Neuronal stem cell (in vitro differentiated cells): ENCODE data around the gene ZNF821.

Experiments used
- DNase-seq: peaks from one replicate; pipeline ENCODE4 v3.0.0-alpha.2; 2013; ENCODE audit warnings: low spot score
- H2AFZ ChIP-seq: one replicate; pipeline ENCODE4 v1.6.1; 2013; ENCODE audit warnings: mild to moderate bottlenecking, low read length, inconsistent platforms
- H2AK5ac ChIP-seq: 2 replicates; pipeline ENCODE4 v1.6.1; 2013; ENCODE audit warnings: low read depth, mild to moderate bottlenecking, inconsistent platforms, low read length, moderate library complexity, mixed read lengths
- H2BK120ac ChIP-seq: 2 replicates; pipeline ENCODE4 v1.6.1; 2013; ENCODE audit warnings: low read depth, mild to moderate bottlenecking, inconsistent platforms, low read length, moderate library complexity, mixed read lengths
- H2BK12ac ChIP-seq: one replicate; pipeline ENCODE4 v1.6.1; 2013; ENCODE audit warnings: low read length, inconsistent platforms
- H2BK15ac ChIP-seq: 2 replicates; pipeline ENCODE4 v1.6.1; 2013; ENCODE audit warnings: mild to moderate bottlenecking, low read length, inconsistent platforms, mixed read lengths
- H2BK5ac ChIP-seq: one replicate; pipeline ENCODE4 v1.6.1; 2013; ENCODE audit warnings: inconsistent platforms, mild to moderate bottlenecking, low read length, moderate library complexity
- H3K14ac ChIP-seq: one replicate; pipeline ENCODE4 v1.6.1; 2013; ENCODE audit warnings: low read length, inconsistent platforms
- H3K18ac ChIP-seq: 2 replicates; pipeline ENCODE4 v1.6.1; 2013; ENCODE audit warnings: low read length, inconsistent platforms
- H3K23ac ChIP-seq: 2 replicates; pipeline ENCODE4 v1.6.1; 2013; ENCODE audit warnings: low read depth, mild to moderate bottlenecking, mixed read lengths, low read length, inconsistent platforms; ENCODE audit not compliant: poor library complexity
- H3K27ac ChIP-seq: replicated peaks from 3 replicates; pipeline ENCODE4 v1.5.1; 2013; ENCODE audit warnings: low read length, inconsistent platforms
- H3K27me3 ChIP-seq, 3 experiments: 2 replicates each; pipeline ENCODE4 v1.6.1; 2013; ENCODE audit warnings: low read length in 3 of 3, mild to moderate bottlenecking in 2 of 3, inconsistent platforms in 1 of 3, low read depth in 1 of 3, mixed read lengths in 1 of 3, moderate library complexity in 1 of 3; ENCODE audit not compliant: control insufficient read depth in 3 of 3, insufficient read depth in 3 of 3
- H3K36me3 ChIP-seq, 2 donors: replicated peaks in 1 of 2; 2 replicates each; pipeline ENCODE4 v1.6.1; 2013; ENCODE audit warnings: low read length in 2 of 2; ENCODE audit not compliant: control insufficient read depth in 2 of 2, insufficient read depth in 2 of 2
- H3K4ac ChIP-seq: 2 replicates; pipeline ENCODE4 v1.6.1; 2013; ENCODE audit warnings: inconsistent platforms, mild to moderate bottlenecking, low read length, moderate library complexity
- H3K4me1 ChIP-seq, 2 donors: 1 replicate in 1 of 2; 2 replicates in 1 of 2; pipeline ENCODE4 v1.6.1; 2013; ENCODE audit warnings: low read length in 2 of 2, low read depth in 1 of 2; ENCODE audit not compliant: control insufficient read depth in 2 of 2, insufficient read depth in 1 of 2
- H3K4me2 ChIP-seq: one replicate; pipeline ENCODE4 v1.6.1; 2013; ENCODE audit warnings: mild to moderate bottlenecking, low read length, inconsistent platforms; ENCODE audit not compliant: insufficient read depth, poor library complexity, severe bottlenecking
- H3K4me3 ChIP-seq, 2 donors: 2 replicates each; pipeline ENCODE4 v1.5.1; 2013; ENCODE audit warnings: low read length in 2 of 2, mild to moderate bottlenecking in 2 of 2, inconsistent platforms in 1 of 2, moderate library complexity in 1 of 2
- H3K79me1 ChIP-seq: one replicate; pipeline ENCODE4 v1.6.1; 2013; ENCODE audit warnings: low read depth, mild to moderate bottlenecking, inconsistent platforms, low read length, moderate library complexity
- H3K9ac ChIP-seq: one replicate; pipeline ENCODE4 v1.6.1; 2013; ENCODE audit warnings: mild to moderate bottlenecking, low read depth, low read length, inconsistent platforms; ENCODE audit not compliant: poor library complexity
- H3K9me3 ChIP-seq, 2 donors: replicated peaks in 1 of 2; 2 replicates each; pipeline versions ENCODE3 to v1.6.1; 2013; ENCODE audit warnings: low read length in 2 of 2, mild to moderate bottlenecking in 2 of 2, inconsistent platforms in 1 of 2, low read depth in 1 of 2, mixed read lengths in 1 of 2, moderate library complexity in 1 of 2; ENCODE audit not compliant: control insufficient read depth in 2 of 2, insufficient read depth in 1 of 2
- H4K8ac ChIP-seq: one replicate; pipeline ENCODE4 v1.6.1; 2013; ENCODE audit warnings: low read depth, mild to moderate bottlenecking, inconsistent platforms, low read length, moderate library complexity
- H4K91ac ChIP-seq: one replicate; pipeline ENCODE4 v1.6.1; 2013; ENCODE audit warnings: low read length, low read depth, mild to moderate bottlenecking, inconsistent platforms; ENCODE audit not compliant: poor library complexity
- WGBS, 2 donors: extraction: QIAGEN DNeasy Blood & Tissue Kit; methylation state at CpG; one replicate each; pipeline ENCODE4 v1.1.7; 2013; ENCODE audit warnings: missing lambda C conversion rate in 2 of 2, mixed read lengths in 1 of 2; ENCODE audit not compliant: insufficient read length in 2 of 2, insufficient replicate concordance in 1 of 2; ENCODE audit errors: extremely low coverage in 2 of 2; 5-methylcytosine and 5-hydroxymethylcytosine counted together

The ZNF821 gene

GRCh38 chr16:71882505-71883167, 1.3 kb downstream of the ZNF821 start:
- Histone ChIP-seq H3K27me3 (no peaks in the 10 kb centered on the region), H2BK12ac (no peak overlapping the region), H3K36me3 (peaks cover 11 to 41% of the 10 kb centered on the region in 2 donors), H4K8ac (no peak overlapping the region), H2BK120ac (no peak overlapping the region), H2BK15ac (no peak overlapping the region), H3K14ac (no peak overlapping the region), H3K4me2 (peak overlapping the region; percentile 45), H3K4me1 (peaks cover 4 to 5% of the 10 kb centered on the region in 2 donors), H2AK5ac (no peak overlapping the region), H3K23ac (no peak overlapping the region), H2AFZ (no peak overlapping the region), H3K18ac (no peak overlapping the region), H3K9ac (no peak overlapping the region), H2BK5ac (no peak overlapping the region), H3K27ac (no peak overlapping the region), H3K4ac (no peak overlapping the region), H3K9me3 (no peaks in the 10 kb centered on the region), H3K79me1 (peaks cover 2% of the 10 kb centered on the region), H4K91ac (no peak overlapping the region), H3K4me3 (peak overlapping the region; percentile 94 to 99)
- DNase-seq: peak; percentile 82
- no CpG with 5 or more reads among the region's 9 CpGs for WGBS, 2 donors

- H3K4me1 ChIP-seq: peaks cover 4 to 5% of the 10 kb centered on the region in 2 donors
- H2BK5ac ChIP-seq: no peak overlapping the region
- H3K14ac ChIP-seq: no peak overlapping the region
- no peak overlapping the region for H2BK120ac ChIP-seq
- no CpG with 5 or more reads among the region's 4 CpGs for WGBS, 2 donors
- no peak overlapping the region for H3K18ac ChIP-seq
- H3K36me3 ChIP-seq: peaks cover 17 to 61% of the 10 kb centered on the region in 2 donors
- DNase-seq: no peak
- H3K23ac ChIP-seq: no peak overlapping the region
- H3K9me3 ChIP-seq: no peaks in the 10 kb centered on the region
- H3K4ac ChIP-seq: no peak overlapping the region
- H3K4me2 ChIP-seq: no peak overlapping the region
- no peak overlapping the region for H3K9ac ChIP-seq
- no peak overlapping the region for H3K4me3 ChIP-seq
- H4K8ac ChIP-seq: no peak overlapping the region
- H2AFZ ChIP-seq: no peak overlapping the region
- H2BK15ac ChIP-seq: no peak overlapping the region
- no peak overlapping the region for H2BK12ac ChIP-seq
- no peak overlapping the region for H4K91ac ChIP-seq
- H3K27me3 ChIP-seq: no peaks in the 10 kb centered on the region
- no peak overlapping the region for H2AK5ac ChIP-seq
- H3K27ac ChIP-seq: no peak overlapping the region
- H3K79me1 ChIP-seq: peaks cover 2% of the 10 kb centered on the region
These were observed 3.8 kb downstream of the ZNF821 start for GRCh38 chr16:71880176-71880575.

GRCh38 chr16:71878911-71879310, 5.1 kb downstream of the ZNF821 start:
- peaks cover 2% of the 10 kb centered on the region for H3K79me1 ChIP-seq
- H3K23ac ChIP-seq: no peak overlapping the region
- H2BK120ac ChIP-seq: no peak overlapping the region
- H2BK12ac ChIP-seq: no peak overlapping the region
- H3K9ac ChIP-seq: no peak overlapping the region
- no peak overlapping the region for H3K4me2 ChIP-seq
- no peak overlapping the region for H2AFZ ChIP-seq
- no peak overlapping the region for H3K4me3 ChIP-seq
- no peak overlapping the region for H3K14ac ChIP-seq
- H4K91ac ChIP-seq: no peak overlapping the region
- H3K4me1 ChIP-seq: peaks cover 4 to 5% of the 10 kb centered on the region in 2 donors
- no peaks in the 10 kb centered on the region for H3K27me3 ChIP-seq
- H2BK15ac ChIP-seq: no peak overlapping the region
- H3K27ac ChIP-seq: no peak overlapping the region
- no peak overlapping the region for H2BK5ac ChIP-seq
- H3K18ac ChIP-seq: no peak overlapping the region
- WGBS, 2 donors: no CpG with 5 or more reads among the region's 4 CpGs
- H3K4ac ChIP-seq: no peak overlapping the region
- H2AK5ac ChIP-seq: no peak overlapping the region
- DNase-seq: no peak
- peaks cover 19 to 74% of the 10 kb centered on the region in 2 donors for H3K36me3 ChIP-seq
- no peaks in the 10 kb centered on the region for H3K9me3 ChIP-seq
- no peak overlapping the region for H4K8ac ChIP-seq

DNA sequence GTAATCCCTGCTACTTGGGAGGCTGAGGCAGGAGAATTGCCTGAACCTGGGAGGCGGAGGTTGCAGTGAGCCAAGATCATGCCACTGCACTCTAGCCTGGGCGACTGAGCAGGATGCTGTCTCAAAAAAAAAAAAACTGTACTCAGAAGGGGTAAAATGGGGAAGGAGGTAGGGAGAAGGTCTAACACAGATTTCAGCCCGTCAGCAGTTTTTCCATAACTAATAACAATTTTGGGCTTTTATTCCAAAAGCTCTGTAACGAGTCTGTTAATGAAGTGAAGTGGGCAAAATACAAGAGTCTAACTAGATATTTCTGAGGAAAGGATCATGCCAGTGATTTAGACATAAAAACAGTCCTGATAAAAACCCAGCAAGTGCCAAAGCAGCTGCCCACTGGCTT, 10.8 kb downstream of the ZNF821 start:
- no peak overlapping the region for H2BK12ac ChIP-seq
- H3K27me3 ChIP-seq: no peaks in the 10 kb centered on the region
- no peak for DNase-seq

More for the DNA sequence above, 10.8 kb downstream of the ZNF821 start:
- H2AFZ ChIP-seq: no peak overlapping the region
- no peak overlapping the region for H3K23ac ChIP-seq
- H3K4ac ChIP-seq: no peak overlapping the region
- no peak overlapping the region for H3K27ac ChIP-seq
- no CpG with 5 or more reads among the region's 4 CpGs for WGBS, 2 donors
- H3K36me3 ChIP-seq: peaks cover 10 to 82% of the 10 kb centered on the region in 2 donors
- H3K79me1 ChIP-seq: peaks cover 2% of the 10 kb centered on the region
- H3K9ac ChIP-seq: no peak overlapping the region
- H2BK120ac ChIP-seq: no peak overlapping the region
- no peak overlapping the region for H3K4me3 ChIP-seq
- no peak overlapping the region for H2BK5ac ChIP-seq
- H2BK15ac ChIP-seq: no peak overlapping the region
- H4K91ac ChIP-seq: no peak overlapping the region
- no peak overlapping the region for H3K14ac ChIP-seq
- no peak overlapping the region for H2AK5ac ChIP-seq
- H3K4me1 ChIP-seq: no peaks in the 10 kb centered on the region
- H3K4me2 ChIP-seq: no peak overlapping the region
- H3K9me3 ChIP-seq: no peaks in the 10 kb centered on the region
- H4K8ac ChIP-seq: no peak overlapping the region
- no peak overlapping the region for H3K18ac ChIP-seq
